Suprapubic skin (tissue), 4 donors: ENCODE measurements around the gene ONECUT3.

Source experiments
- POLR2A ChIP-seq, 2 donors: fragments of 450-650 bp; IDR thresholded peaks; one replicate each; pipeline ENCODE4 v1.6.1; 2017; ENCODE audit warnings: antibody characterized with exemption in 2 of 2, mild to moderate bottlenecking in 2 of 2, moderate library complexity in 2 of 2
- POLR2AphosphoS5 ChIP-seq, 3 donors: sonication (generic); formaldehyde crosslinking; IDR thresholded peaks; one replicate each; pipeline ENCODE4 v1.6.1; 2017; ENCODE audit warnings: antibody characterized with exemption in 3 of 3
- TF ChIP-seq, protein P1 (sequence below), 2 donors: fragments of 200-600 bp in 1 of 2; fragments of 450-650 bp in 1 of 2; sonication (generic) in 1 of 2; IDR thresholded peaks; one replicate each; pipeline ENCODE4 v1.5.1; 2016 to 2019; ENCODE audit warnings: antibody characterized with exemption in 2 of 2, mild to moderate bottlenecking in 1 of 2, moderate library complexity in 1 of 2

GRCh38 chr19:1736927-1737326 is 16.4 kb upstream of the ONECUT3 start:
- TF ChIP-seq, protein P1, sequence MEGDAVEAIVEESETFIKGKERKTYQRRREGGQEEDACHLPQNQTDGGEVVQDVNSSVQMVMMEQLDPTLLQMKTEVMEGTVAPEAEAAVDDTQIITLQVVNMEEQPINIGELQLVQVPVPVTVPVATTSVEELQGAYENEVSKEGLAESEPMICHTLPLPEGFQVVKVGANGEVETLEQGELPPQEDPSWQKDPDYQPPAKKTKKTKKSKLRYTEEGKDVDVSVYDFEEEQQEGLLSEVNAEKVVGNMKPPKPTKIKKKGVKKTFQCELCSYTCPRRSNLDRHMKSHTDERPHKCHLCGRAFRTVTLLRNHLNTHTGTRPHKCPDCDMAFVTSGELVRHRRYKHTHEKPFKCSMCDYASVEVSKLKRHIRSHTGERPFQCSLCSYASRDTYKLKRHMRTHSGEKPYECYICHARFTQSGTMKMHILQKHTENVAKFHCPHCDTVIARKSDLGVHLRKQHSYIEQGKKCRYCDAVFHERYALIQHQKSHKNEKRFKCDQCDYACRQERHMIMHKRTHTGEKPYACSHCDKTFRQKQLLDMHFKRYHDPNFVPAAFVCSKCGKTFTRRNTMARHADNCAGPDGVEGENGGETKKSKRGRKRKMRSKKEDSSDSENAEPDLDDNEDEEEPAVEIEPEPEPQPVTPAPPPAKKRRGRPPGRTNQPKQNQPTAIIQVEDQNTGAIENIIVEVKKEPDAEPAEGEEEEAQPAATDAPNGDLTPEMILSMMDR (IDR thresholded peaks at IDR 0.05): no peak
- TF ChIP-seq POLR2A (IDR thresholded peaks at IDR 0.05): no peak
- no peak for TF ChIP-seq POLR2AphosphoS5 (IDR thresholded peaks at IDR 0.05)
